GM18867 (cell line): ENCODE results near the gene FILIP1.

Source experiments
- ATAC-seq: cut with Tn5 transposase; IDR thresholded peaks from one replicate; pipeline ENCODE4 v1.9.1; 2021; ENCODE audit warnings: mild to moderate bottlenecking, moderate library complexity; ENCODE audit not compliant: unreplicated experiment

FILIP1 gene

GRCh38 chr6:75493400-75494064 is at the start of gene FILIP1:
Gene FILIP1, minus strand, starts transcription at chr6:75493800. Its CDS starts 78,828 bp downstream, at chr6:75414972.
- no peak for ATAC-seq

GRCh38 chr6:75543311-75543710 is 49.7 kb upstream of the FILIP1 start:
- no peak for ATAC-seq

GRCh38 chr6:75539136-75539535 is 45.5 kb upstream of the FILIP1 start:
- ATAC-seq: no peak

- no peak for ATAC-seq
Observed at GRCh38 chr6:75532521-75532920, 38.9 kb upstream of the FILIP1 start.

- no peak for ATAC-seq
Observed at GRCh38 chr6:75531174-75531573, 37.6 kb upstream of the FILIP1 start.

- no peak for ATAC-seq
Observed at GRCh38 chr6:75530696-75531095, 37.1 kb upstream of the FILIP1 start.

- ATAC-seq: no peak
Observed at GRCh38 chr6:75528423-75528822, 34.8 kb upstream of the FILIP1 start.

GRCh38 chr6:75526502-75527127 is 33.0 kb upstream of the FILIP1 start:
- peak; percentile 78 for ATAC-seq

GRCh38 chr6:75525682-75526081 is 32.1 kb upstream of the FILIP1 start:
- ATAC-seq: no peak

- ATAC-seq: no peak
Observed at GRCh38 chr6:75524322-75524972, 30.8 kb upstream of the FILIP1 start.

- ATAC-seq: no peak
Observed at GRCh38 chr6:75516757-75517156, 23.2 kb upstream of the FILIP1 start.

GRCh38 chr6:75512591-75512990 is 19.0 kb upstream of the FILIP1 start:
- no peak for ATAC-seq

GRCh38 chr6:75505424-75505823 is 11.8 kb upstream of the FILIP1 start:
- no peak for ATAC-seq

GRCh38 chr6:75504465-75505222 is 11.0 kb upstream of the FILIP1 start:
- ATAC-seq: no peak

- ATAC-seq: no peak
Observed at GRCh38 chr6:75503291-75503690, 9.7 kb upstream of the FILIP1 start.

- ATAC-seq: no peak
Observed at GRCh38 chr6:75502884-75503283, 9.3 kb upstream of the FILIP1 start.

GRCh38 chr6:75501756-75502155 is 8.2 kb upstream of the FILIP1 start:
- ATAC-seq: no peak

GRCh38 chr6:75499640-75500039 is 6.0 kb upstream of the FILIP1 start:
- no peak for ATAC-seq

- no peak for ATAC-seq
Observed at GRCh38 chr6:75498862-75499261, 5.3 kb upstream of the FILIP1 start.

GRCh38 chr6:75497994-75498393 is 4.4 kb upstream of the FILIP1 start:
- no peak for ATAC-seq

GRCh38 chr6:75495011-75495410 is 1.4 kb upstream of the FILIP1 start:
- no peak for ATAC-seq
